Omental fat pad (tissue), 4 donors: ENCODE results near the gene TNFSF9. TPM values are rescaled to one million over a fixed set of nuclear protein-coding genes. Genes with fewer than 3 reads are reported as not detected.

ENCODE experiments used
- ATAC-seq: fragments of 150-250 bp; one replicate; pipeline ENCODE4 v1.9.1; 2016; ENCODE audit warnings: mild to moderate bottlenecking, moderate library complexity; ENCODE audit not compliant: low FRiP score
- DNase-seq: peaks from one replicate; pipeline ENCODE4 v3.0.0-alpha.2; 2019; ENCODE audit warnings: low spot score
- CTCF ChIP-seq, 3 donors: fragments of 450-650 bp; IDR thresholded peaks; one replicate each; pipeline ENCODE4 v1.5.1; 2016 to 2017; ENCODE audit warnings: antibody characterized with exemption in 3 of 3, mild to moderate bottlenecking in 3 of 3, moderate library complexity in 2 of 3
- total RNA-seq, 4 donors: library from RNA; depleted of rRNA; stranded (reverse); fragments of >200 nt; gene quantifications; one replicate each; pipeline ENCODE4 v1.1.0, GENCODE V29; 2016

TNFSF9 gene
- total RNA-seq, 4 donors from 2014 or later, result 0.94 to 4.2 (median 1.4) TPM

DNA sequence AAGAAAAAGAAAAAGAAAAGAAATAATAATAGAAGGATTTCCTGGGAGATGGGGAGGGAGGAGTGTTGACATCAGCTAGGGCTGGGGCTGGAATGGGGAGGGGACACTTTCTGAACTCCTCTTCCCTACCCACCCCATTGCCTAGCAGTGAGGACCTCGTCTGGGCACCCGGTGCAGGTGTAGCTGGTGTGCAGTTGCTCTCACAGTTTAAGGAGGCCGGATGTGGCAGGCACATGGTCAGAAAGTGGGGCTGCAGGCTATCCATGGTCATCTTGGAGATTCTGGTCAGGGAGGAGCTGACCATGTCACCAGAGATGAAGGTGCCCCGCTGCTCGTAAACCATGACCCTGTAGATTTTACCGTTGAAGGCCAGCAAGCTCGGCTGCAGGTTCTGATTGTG is 20.2 kb upstream of the TNFSF9 start:
- ATAC-seq (no peak), DNase-seq (no peak)

GRCh38 chr19:6514089-6514488 is 16.7 kb upstream of the TNFSF9 start:
- TF ChIP-seq CTCF (IDR thresholded peaks at IDR 0.05), result no peak
- no peak for ATAC-seq
- no peak for DNase-seq

More for the DNA sequence above, 20.2 kb upstream of the TNFSF9 start:
- TF ChIP-seq CTCF (IDR thresholded peaks at IDR 0.05), result no peak

DNA sequence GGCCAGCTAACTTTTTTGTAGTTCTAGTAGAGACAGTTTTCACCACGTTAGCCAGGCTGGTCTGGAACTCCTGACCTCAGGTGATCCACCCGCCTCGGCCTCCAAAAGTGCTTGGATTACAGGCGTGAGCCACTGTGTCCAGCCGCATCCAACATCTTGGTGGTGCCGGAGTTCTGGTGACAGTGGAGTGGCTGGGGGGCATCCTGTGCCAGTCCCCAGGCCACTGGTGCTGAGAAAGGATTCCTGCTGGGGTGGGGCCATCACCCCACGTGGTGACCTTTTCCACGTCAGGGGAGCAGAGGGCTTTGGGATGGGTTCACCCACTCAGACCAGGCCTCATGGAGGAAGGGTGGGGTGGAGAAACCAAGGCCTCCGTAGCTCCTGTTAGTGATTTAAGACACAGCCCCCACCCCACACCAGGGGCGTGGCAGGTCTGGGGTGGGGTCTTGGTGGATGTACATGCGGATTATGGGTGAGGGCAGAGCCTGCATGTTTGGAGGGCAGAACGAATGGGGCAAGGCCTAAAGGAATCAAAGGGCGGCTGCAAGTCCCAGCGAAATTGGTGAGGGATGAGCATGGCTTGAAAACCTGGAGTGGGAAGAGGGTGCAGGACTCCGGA is 15.8 kb upstream of the TNFSF9 start:
- ATAC-seq (no peak), DNase-seq (no peak)
- TF ChIP-seq CTCF (IDR thresholded peaks at IDR 0.05), result no peak

DNA sequence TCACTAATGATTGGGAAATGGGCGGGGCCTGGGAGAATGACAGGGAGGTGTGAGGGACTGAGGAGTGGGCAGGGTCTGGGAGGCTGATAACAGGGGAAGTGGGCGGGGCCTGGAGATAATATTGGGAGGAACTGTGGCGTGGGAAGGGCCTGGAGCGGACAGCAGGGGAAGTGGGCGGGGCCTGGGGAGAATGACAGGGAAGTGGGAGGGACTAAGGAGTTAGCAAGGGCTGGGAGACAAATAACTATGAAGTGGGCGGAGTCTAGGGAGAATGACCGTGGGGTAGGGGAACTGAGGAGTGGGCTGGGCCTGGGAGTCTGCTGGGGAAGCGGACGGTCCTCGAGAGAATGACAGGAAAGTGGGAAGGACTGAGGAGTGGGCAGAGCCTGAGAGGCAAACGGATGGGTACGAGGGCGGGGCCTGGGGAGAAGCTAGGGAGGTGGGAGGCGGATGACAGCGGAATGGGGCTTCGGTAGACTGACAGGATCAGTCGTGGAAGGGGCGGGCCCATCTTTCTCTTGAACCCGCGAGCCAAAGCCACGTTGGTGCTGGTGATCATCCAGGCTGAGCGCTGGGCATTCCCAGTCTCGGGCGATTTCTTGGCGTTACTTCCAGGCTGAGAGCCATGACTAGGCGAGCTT is 14.7 kb upstream of the TNFSF9 start:
- peak; percentile 96 for DNase-seq
- ATAC-seq, result peak; percentile 91
- no peak for TF ChIP-seq CTCF (IDR thresholded peaks at IDR 0.05)

GRCh38 chr19:6516659-6517291 is 14.1 kb upstream of the TNFSF9 start:
- DNase-seq (peak; percentile 85), ATAC-seq (peak; percentile 83)
- TF ChIP-seq CTCF (IDR thresholded peaks at IDR 0.05), result peak in 2 of 3 donors; percentile 71 to 83

DNA sequence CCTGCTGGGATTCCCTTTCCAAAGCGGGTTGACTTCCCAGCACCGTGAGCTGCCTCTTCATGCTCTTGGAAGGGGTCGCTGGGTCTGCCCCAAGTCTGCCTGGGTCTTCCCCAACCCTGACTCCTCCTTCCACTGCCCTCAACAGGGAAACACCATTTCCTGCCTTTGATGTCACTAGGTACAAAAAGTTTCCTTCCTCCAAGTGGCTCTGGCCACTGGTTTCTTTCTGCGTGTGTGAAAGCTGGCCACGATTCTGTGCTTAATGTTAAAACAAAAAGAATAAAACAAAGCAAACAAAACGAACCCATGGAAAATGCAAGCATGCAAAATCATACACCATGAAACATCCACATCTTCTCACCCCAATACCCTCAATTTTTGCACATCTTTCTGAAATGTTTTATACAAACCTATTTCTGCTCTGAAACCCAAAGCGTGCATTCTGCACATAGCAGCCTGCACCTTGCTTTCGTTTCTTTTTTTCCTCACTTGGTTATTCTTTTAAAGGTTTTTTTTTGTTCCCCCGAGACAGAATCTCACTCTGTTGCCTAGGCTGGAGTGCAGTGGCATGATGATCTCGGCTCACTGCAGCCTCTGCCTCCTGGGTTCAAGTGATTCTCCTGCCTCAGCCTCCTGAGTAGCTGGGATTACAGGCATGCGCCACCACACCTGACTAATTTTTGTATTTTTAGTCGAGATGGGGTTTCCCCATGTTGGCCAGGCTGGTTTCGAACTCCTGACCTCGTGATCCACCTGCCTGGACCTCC is 12.5 kb upstream of the TNFSF9 start:
- no peak for DNase-seq
- TF ChIP-seq CTCF (IDR thresholded peaks at IDR 0.05), result no peak
- ATAC-seq, result no peak
